ENCODE results near the gene CNTNAP2.

The CNTNAP2 gene

DNA sequence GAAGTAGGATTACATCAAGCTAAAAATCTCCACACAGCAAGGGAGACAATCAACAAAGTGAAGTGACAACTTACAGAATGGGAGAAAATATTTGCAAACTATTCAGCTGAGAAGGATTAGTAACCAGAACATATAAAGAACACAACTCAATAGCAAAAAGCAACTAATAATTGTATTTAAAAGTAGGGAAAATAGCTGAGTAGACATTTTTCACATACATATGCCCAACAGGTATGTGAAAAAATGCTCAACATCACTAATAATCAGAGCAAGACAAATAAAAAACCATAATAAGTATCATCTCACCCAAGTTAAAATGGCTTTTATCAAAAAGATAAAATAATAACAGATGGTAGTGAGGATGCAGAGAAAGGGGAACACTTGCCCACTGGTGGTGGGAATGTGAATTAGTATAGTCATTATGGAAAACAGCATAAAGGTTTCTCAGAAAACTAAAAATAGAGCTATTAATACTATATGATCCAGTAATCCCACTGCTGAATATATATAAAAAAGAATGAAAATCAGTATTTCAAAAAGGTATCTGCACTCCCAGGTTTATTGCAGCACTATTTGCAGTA lies 1689.5 kb downstream of the CNTNAP2 start:
- no peak for DNase-seq

- no peak for DNase-seq
These were observed 1693.2 kb downstream of the CNTNAP2 start for GRCh38 chr7:147809786-147810185.

DNA sequence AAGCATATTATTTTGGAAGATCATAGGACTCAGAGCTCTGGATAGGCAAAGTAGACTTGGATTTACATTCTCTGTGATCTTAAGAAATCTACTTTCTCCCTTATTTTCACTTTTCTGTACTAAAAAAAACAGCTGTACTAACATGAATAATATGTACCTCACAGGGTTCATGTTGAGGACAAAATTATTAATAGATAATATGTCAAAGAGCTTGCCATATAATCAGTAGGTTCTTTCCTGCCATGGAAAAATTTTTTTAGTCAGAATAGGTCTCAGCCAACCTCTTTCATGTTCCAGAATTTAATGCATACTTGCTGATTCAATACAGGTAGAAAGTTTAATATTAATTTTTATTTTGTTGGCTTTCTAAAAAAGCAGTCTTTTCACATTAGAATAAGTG lies 1693.7 kb downstream of the CNTNAP2 start:
- DNase-seq, result no peak

GRCh38 chr7:147811923-147812322 lies 1695.3 kb downstream of the CNTNAP2 start:
- no peak for DNase-seq

- DNase-seq, result no peak
These were observed 1696.7 kb downstream of the CNTNAP2 start for GRCh38 chr7:147813316-147813715.

DNA sequence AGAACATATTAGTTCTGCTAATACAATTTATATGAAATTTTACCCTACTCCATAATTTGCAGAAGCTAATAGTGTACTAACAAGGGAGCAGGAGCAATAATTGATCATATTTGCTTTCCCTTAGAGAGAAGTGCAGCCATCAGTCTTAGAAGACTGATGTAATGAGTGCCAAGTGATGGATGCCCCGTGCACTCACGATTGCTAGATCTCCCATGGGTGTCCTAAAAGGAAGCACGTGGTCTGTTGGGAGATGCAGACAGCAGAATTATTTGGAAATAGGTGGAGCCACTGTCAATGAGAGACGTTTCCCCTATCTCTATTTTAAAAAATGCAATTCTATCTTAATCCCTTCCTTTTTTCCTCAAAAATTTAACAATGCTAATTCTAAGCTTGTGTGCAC lies 1701.7 kb downstream of the CNTNAP2 start:
- DNase-seq, result no peak

GRCh38 chr7:147824671-147825070 lies 1708.1 kb downstream of the CNTNAP2 start:
- no peak for DNase-seq

GRCh38 chr7:147829016-147829415 lies 1712.4 kb downstream of the CNTNAP2 start:
- no peak for DNase-seq

DNA sequence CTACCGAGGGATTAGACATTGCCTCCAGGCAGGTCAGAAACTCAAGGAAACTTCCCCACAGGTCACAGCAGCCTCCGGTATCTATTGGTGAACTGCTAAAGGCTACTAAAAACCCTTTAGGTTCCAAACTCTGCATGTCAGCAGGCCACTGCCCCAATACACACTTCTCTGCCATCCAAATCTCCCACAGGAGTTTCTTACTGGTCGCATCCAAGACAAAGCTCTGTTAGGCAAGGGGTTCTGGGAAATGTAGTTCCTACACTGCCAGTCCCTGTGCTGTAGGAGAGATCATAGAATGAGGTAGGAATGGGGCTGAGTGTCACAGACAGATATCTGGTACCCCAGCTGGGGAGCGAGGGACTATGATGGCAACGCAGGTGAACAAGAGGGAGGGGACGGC lies 1717.0 kb downstream of the CNTNAP2 start:
- DNase-seq, result no peak

- no peak for DNase-seq
These were observed 1717.4 kb downstream of the CNTNAP2 start for GRCh38 chr7:147833970-147834369.

DNA sequence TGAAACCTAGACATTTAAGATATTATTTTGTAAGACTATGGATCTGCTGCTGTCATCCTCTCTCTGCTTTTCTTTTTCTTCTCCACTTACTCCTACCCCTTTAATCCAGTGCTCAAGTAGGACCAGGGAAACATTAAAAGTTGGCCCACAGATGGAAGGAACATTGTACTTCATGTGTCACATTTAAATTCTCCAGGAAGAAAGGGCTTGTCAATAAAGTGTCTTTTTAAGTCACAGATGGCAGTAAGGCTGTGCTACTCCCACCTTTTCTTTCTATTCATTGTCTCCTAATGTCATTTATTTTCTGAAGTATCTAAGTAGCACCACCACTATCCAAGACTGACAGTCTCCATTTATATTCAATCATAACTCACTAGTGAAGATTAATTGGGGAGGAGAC lies 1736.2 kb downstream of the CNTNAP2 start:
- no peak for DNase-seq

GRCh38 chr7:147857152-147858140 lies 1740.8 kb downstream of the CNTNAP2 start:
- DNase-seq, result no peak

- no peak for DNase-seq
These were observed 1741.8 kb downstream of the CNTNAP2 start for GRCh38 chr7:147858421-147858820.

- DNase-seq, result no peak
These were observed 1742.4 kb downstream of the CNTNAP2 start for GRCh38 chr7:147859033-147859432.

- DNase-seq, result no peak
These were observed 1742.9 kb downstream of the CNTNAP2 start for GRCh38 chr7:147859486-147859885.

DNA sequence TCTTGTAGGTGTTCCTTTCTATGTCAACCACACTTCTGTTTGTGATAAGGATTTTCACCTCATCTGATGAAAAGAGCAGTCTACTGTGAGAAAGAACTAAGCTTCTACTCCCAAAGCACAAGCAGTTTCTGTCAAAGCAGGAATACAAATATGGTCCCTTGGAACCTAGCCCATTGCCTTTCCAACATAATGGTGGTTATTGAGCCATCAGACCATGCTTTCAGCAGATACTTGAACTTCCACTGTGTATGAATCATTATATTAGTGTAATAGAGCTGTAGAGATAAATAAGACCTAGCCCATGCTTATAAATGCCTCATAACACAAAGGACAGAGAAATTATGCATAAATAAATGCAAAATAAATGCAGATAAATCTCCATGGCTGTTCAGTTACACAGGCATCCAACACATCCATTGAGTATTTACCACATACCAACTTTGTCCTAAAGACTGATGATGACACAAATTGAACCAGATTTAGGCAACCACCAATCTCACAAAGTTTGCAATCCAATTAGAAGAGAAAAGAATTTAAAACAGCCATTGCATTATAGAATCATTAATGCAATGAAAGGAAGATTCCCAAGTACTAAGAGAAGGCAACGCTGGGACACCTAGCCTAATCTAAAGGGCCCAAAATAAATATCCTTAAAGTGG lies 1744.6 kb downstream of the CNTNAP2 start:
- DNase-seq, result no peak

GRCh38 chr7:147861945-147862344 lies 1745.3 kb downstream of the CNTNAP2 start:
- no peak for DNase-seq

DNA sequence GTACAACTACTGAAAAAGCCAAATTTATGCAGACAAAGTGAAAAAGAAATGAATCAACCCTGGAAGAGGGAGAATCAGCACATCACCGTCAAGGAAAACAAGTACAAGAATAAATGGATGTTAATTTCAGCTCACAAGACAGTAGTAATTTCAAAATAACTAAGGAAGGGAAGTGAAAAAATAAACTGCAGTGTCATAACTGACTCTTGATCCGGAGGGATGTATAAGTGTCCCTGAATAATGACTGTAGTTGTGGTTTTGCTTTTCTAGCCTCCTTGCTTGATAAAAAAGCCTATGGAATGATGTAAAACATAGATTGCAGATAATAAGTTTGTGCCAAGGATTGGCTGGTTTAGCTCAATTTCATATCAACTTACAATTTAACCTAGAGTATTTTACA lies 1752.9 kb downstream of the CNTNAP2 start:
- no peak for DNase-seq

DNA sequence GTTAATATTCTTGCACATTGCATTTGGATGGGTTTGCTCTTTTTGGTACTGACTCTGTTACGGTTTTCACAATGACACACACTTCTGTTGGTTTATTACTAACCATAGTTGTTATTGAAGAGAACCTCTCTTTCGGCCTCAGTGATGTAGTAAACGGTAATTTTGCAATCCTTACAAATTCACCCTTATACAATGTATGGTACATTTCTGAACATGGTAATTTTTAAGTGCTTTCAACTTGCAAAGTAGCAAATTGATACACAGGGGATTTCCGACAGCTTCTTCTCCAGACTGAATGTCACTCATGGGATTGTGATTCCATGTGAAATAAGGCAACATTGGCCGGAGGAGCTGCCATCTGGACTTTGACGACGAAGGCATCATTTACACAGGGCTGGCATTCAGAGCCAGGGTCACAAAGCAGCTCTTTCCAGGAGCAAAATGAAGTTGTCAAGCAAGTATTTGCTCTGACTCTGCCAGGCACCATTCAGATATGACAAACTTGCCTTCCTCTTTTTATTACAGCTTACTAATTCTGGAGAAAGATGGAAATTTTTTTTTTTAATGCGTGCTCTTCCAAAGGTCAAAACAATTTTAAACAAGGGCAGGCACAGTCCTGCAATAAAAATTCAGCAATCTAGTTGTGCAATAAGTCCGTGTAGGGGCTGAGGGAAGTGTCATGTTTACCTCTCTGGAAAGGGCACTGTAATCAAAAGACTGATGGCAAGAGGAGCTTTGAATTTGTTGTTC lies 1762.5 kb downstream of the CNTNAP2 start:
- no peak for DNase-seq

DNA sequence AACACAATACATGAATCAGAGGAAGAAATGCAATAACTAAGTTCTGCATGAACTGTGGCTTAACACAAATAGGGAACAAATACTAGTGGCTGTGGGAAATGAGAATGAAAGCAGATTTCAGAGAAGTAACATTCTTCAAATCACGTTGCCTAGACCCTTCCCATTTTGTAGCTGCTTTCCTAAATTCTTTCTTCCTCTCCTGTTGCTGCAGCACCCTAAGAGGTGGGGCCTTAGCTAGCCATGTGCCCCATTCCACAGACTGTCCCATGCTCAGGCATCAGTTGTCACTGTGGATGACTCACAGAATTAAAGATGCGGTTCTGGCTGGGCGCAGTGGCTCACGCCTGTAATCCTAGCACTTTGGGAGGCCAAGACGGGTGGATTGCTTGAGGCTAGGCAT lies 1769.3 kb downstream of the CNTNAP2 start:
- no peak for DNase-seq

DNA sequence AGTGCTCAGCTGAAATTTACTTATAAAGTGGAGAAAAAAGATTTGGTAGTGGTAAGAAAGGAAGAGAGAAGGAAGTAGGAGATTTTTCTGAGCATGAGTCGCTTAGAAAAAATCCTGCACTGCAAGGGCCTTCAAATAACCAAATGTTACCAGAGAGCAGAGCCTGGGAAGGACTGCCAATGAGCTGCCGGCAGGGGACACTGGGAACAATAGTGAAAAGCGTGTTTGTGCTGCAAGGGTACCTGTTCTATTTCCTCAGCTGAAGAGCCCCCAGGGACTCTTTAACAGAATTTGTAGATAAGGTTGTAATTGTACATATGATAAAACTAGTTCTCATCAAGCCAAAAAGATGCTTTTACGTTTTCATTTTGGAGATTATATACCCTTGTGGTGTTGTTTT lies 1777.7 kb downstream of the CNTNAP2 start:
- DNase-seq, result no peak

DNA sequence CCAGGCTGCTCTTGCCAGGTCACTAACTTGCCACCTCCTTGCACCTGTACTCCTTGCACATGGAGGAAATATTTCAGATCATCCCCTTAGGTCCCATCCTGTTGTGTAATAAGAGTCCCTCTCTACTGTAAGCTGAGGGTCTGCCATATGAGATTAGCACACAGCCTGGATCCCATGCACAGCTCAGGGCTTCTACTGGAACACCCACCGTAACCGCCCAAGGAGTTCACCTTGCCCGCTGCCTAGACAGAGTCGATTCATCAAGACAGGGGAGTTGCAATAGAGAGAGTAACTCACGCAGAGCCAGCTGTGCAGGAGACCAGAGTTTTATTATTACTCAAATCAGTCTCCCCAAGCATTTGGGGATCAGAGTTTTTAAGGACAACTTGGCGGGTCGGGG lies 1779.5 kb downstream of the CNTNAP2 start:
- no peak for DNase-seq
